Stimulated activated effector memory CD8-positive, alpha-beta T cell treated with anti-CD3 and anti-CD28 coated beads, Interleukin-12 subunit alpha, Interleukin-12 subunit beta, amount 100 ng/mL, for 72 hours (primary cell): Measurements from ENCODE around the gene MCCC2.
"Not testable (repeated sequence)": the region's sequence is repeated elsewhere in the genome, so short reads cannot be mapped to it uniquely, and the experiment has no call there.

Source experiments
- ATAC-seq: fragments of 150-1000 bp; cut with Tn5 transposase; 2 replicates; pipeline ENCODE4 v1.10.0; 2021
- DNase-seq, 2 donors: peaks; one replicate each; pipeline ENCODE4 v3.0.0; 2021 to 2022; ENCODE audit warnings: low spot score in 2 of 2
- H3K27ac Mint-ChIP-seq: one replicate; pipeline ENCODE4 v1.8.0; 2022; ENCODE audit warnings: mild to moderate bottlenecking, mixed read lengths
- H3K36me3 Mint-ChIP-seq: one replicate; pipeline ENCODE4 v1.8.0; 2022; ENCODE audit warnings: mild to moderate bottlenecking, mixed read lengths
- H3K4me1 Mint-ChIP-seq: one replicate; pipeline ENCODE4 v1.8.0; 2022; ENCODE audit warnings: mixed read lengths
- H3K4me3 Mint-ChIP-seq: one replicate; pipeline ENCODE4 v1.8.0; 2022; ENCODE audit warnings: mild to moderate bottlenecking, mixed read lengths
- H3K9me3 Mint-ChIP-seq: one replicate; pipeline ENCODE4 v1.8.0; 2022; ENCODE audit warnings: mixed read lengths

MCCC2 gene

GRCh38 chr5:71586052-71586940 is 844 bp upstream of the MCCC2 start:
- ATAC-seq (no peak), DNase-seq (no peak)
- H3K4me3 Mint-ChIP-seq = peak overlapping the region; percentile 84
- peaks cover 41% of the 10 kb centered on the region for H3K4me1 Mint-ChIP-seq
- peaks cover 8% of the 10 kb centered on the region for H3K36me3 Mint-ChIP-seq
- no peaks in the 10 kb centered on the region for H3K9me3 Mint-ChIP-seq
- H3K27ac Mint-ChIP-seq = peak overlapping the region; percentile 99

- no peaks in the 10 kb centered on the region for H3K9me3 Mint-ChIP-seq
- peak overlapping the region; percentile 84 for H3K4me3 Mint-ChIP-seq
- H3K4me1 Mint-ChIP-seq = peaks cover 41% of the 10 kb centered on the region
- peaks cover 15% of the 10 kb centered on the region for H3K36me3 Mint-ChIP-seq
- H3K27ac Mint-ChIP-seq = peak overlapping the region; percentile 99
- no peak for DNase-seq
- peak; percentile 0 for ATAC-seq
Measured at GRCh38 chr5:71587766-71588532, 809 bp downstream of the MCCC2 start.

- ATAC-seq (no peak), DNase-seq (no peak)
- H3K4me1 Mint-ChIP-seq = peaks cover 41% of the 10 kb centered on the region
- peaks cover 15% of the 10 kb centered on the region for H3K36me3 Mint-ChIP-seq
- no peak overlapping the region for H3K27ac Mint-ChIP-seq
- peak overlapping the region; percentile 84 for H3K4me3 Mint-ChIP-seq
- H3K9me3 Mint-ChIP-seq = no peaks in the 10 kb centered on the region
Measured at GRCh38 chr5:71588533-71588885, 1.4 kb downstream of the MCCC2 start.

- H3K36me3 Mint-ChIP-seq = peaks cover 23% of the 10 kb centered on the region
- H3K27ac Mint-ChIP-seq = no peak overlapping the region
- peaks cover 41% of the 10 kb centered on the region for H3K4me1 Mint-ChIP-seq
- DNase-seq (no peak), ATAC-seq (peak; percentile 23)
- H3K4me3 Mint-ChIP-seq = peak overlapping the region; percentile 84
- no peaks in the 10 kb centered on the region for H3K9me3 Mint-ChIP-seq
Measured at GRCh38 chr5:71589903-71590302, 2.8 kb downstream of the MCCC2 start.

GRCh38 chr5:71591100-71591499 is 4.0 kb downstream of the MCCC2 start:
- Mint-ChIP-seq H3K9me3 (no peaks in the 10 kb centered on the region), H3K27ac (no peak overlapping the region), H3K4me3 (no peak overlapping the region), H3K36me3 (peaks cover 30% of the 10 kb centered on the region), H3K4me1 (peaks cover 40% of the 10 kb centered on the region)
- no peak for DNase-seq
- ATAC-seq = no peak

- H3K4me3 Mint-ChIP-seq = no peak overlapping the region
- ATAC-seq = no peak
- H3K36me3 Mint-ChIP-seq = peaks cover 73% of the 10 kb centered on the region
- H3K27ac Mint-ChIP-seq = peak overlapping the region; percentile 17
- peaks cover 10% of the 10 kb centered on the region for H3K4me1 Mint-ChIP-seq
- DNase-seq = no peak
- H3K9me3 Mint-ChIP-seq = no peaks in the 10 kb centered on the region
Measured at GRCh38 chr5:71596169-71596568, 9.0 kb downstream of the MCCC2 start.

- ATAC-seq (no peak), DNase-seq (no peak)
- H3K27ac Mint-ChIP-seq = peak overlapping the region; percentile 71
- H3K9me3 Mint-ChIP-seq = no peaks in the 10 kb centered on the region
- peaks cover 19% of the 10 kb centered on the region for H3K4me1 Mint-ChIP-seq
- H3K4me3 Mint-ChIP-seq = no peak overlapping the region
- peaks cover 82% of the 10 kb centered on the region for H3K36me3 Mint-ChIP-seq
Measured at GRCh38 chr5:71597001-71597400, 9.9 kb downstream of the MCCC2 start.

- ATAC-seq (no peak), DNase-seq (no peak)
- no peaks in the 10 kb centered on the region for H3K9me3 Mint-ChIP-seq
- peaks cover 88% of the 10 kb centered on the region for H3K36me3 Mint-ChIP-seq
- H3K27ac Mint-ChIP-seq = peak overlapping the region; percentile 87
- H3K4me3 Mint-ChIP-seq = peak overlapping the region; percentile 28
- peaks cover 20% of the 10 kb centered on the region for H3K4me1 Mint-ChIP-seq
Measured at GRCh38 chr5:71600783-71601182, 13.6 kb downstream of the MCCC2 start.

GRCh38 chr5:71601222-71602026 is 14.3 kb downstream of the MCCC2 start:
- Mint-ChIP-seq H3K4me1 (peaks cover 20% of the 10 kb centered on the region), H3K36me3 (peaks cover 81% of the 10 kb centered on the region), H3K9me3 (no peaks in the 10 kb centered on the region), H3K4me3 (peak overlapping the region; percentile 28), H3K27ac (peak overlapping the region; percentile 87)
- ATAC-seq (peak; percentile 97), DNase-seq (peak; percentile 32 to 83)

GRCh38 chr5:71609916-71610315 is 22.8 kb downstream of the MCCC2 start:
- ATAC-seq = not testable (repeated sequence)
- H3K36me3 Mint-ChIP-seq = peaks cover 50% of the 10 kb centered on the region

GRCh38 chr5:71615809-71616208 is 28.7 kb downstream of the MCCC2 start:
- Mint-ChIP-seq H3K9me3 (no peaks in the 10 kb centered on the region), H3K36me3 (peaks cover 68% of the 10 kb centered on the region), H3K4me3 (no peak overlapping the region), H3K4me1 (peaks cover 18% of the 10 kb centered on the region), H3K27ac (no peak overlapping the region)
- ATAC-seq (no peak), DNase-seq (no peak)

More at GRCh38 chr5:71609916-71610315, 22.8 kb downstream of the MCCC2 start:
- DNase-seq, H3K27ac Mint-ChIP-seq, H3K4me1 Mint-ChIP-seq, H3K4me3 Mint-ChIP-seq, H3K9me3 Mint-ChIP-seq: not testable (repeated sequence)

GRCh38 chr5:71620630-71621029 is 33.5 kb downstream of the MCCC2 start:
- Mint-ChIP-seq H3K27ac (peak overlapping the region; percentile 64), H3K9me3 (no peaks in the 10 kb centered on the region), H3K4me1 (peaks cover 36% of the 10 kb centered on the region), H3K4me3 (no peak overlapping the region), H3K36me3 (peaks cover 60% of the 10 kb centered on the region)
- ATAC-seq (no peak), DNase-seq (no peak)

- Mint-ChIP-seq H3K36me3 (peaks cover 55% of the 10 kb centered on the region), H3K9me3 (no peaks in the 10 kb centered on the region), H3K27ac (peak overlapping the region; percentile 64), H3K4me3 (no peak overlapping the region), H3K4me1 (peaks cover 36% of the 10 kb centered on the region)
- ATAC-seq (no peak), DNase-seq (no peak)
Measured at GRCh38 chr5:71621268-71621667, 34.1 kb downstream of the MCCC2 start.

- Mint-ChIP-seq H3K36me3 (peaks cover 52% of the 10 kb centered on the region), H3K27ac (peak overlapping the region; percentile 64), H3K4me3 (no peak overlapping the region), H3K4me1 (peaks cover 34% of the 10 kb centered on the region), H3K9me3 (no peaks in the 10 kb centered on the region)
- no peak for DNase-seq
- ATAC-seq = no peak
Measured at GRCh38 chr5:71621741-71622140, 34.6 kb downstream of the MCCC2 start.

- Mint-ChIP-seq H3K36me3 (peaks cover 42% of the 10 kb centered on the region), H3K27ac (no peak overlapping the region)
- peak; percentile 46 for ATAC-seq
Measured at GRCh38 chr5:71623221-71623794, 36.2 kb downstream of the MCCC2 start.

More at GRCh38 chr5:71623221-71623794, 36.2 kb downstream of the MCCC2 start:
- H3K9me3 Mint-ChIP-seq = no peaks in the 10 kb centered on the region
- no peak for DNase-seq
- peaks cover 22% of the 10 kb centered on the region for H3K4me1 Mint-ChIP-seq
- H3K4me3 Mint-ChIP-seq = no peak overlapping the region
